K562 (cell line): ENCODE results near the gene TMEM203. TPM values are rescaled to one million over a fixed set of nuclear protein-coding genes. Genes with fewer than 3 reads are reported as not detected.
A peak's percentile ranks its signal among the peaks of the same experiment; 100 is the strongest.

Source experiments
- ARID4B ChIP-seq: sonication (generic); formaldehyde crosslinking; IDR thresholded peaks from 2 replicates; pipeline ENCODE4 v1.8.0; 2022; ENCODE audit warnings: mild to moderate bottlenecking, missing genetic modification reagents
- ATF2 ChIP-seq: sonication (generic); formaldehyde crosslinking; IDR thresholded peaks from 2 replicates; pipeline ENCODE4 v1.8.1; 2022; ENCODE audit warnings: missing genetic modification reagents
- CBFA2T3 ChIP-seq: fragments of 450-650 bp; IDR thresholded peaks from 2 replicates; pipeline ENCODE4 v1.6.1; 2017
- CCNT2 ChIP-seq: IDR thresholded peaks from 2 replicates; pipeline ENCODE4 v1.6.1; 2011; ENCODE audit warnings: borderline replicate concordance, low read depth, mild to moderate bottlenecking, moderate library complexity, mixed read lengths, low read length; ENCODE audit not compliant: insufficient read length; ENCODE audit errors: extremely low read depth
- CHCHD3 ChIP-seq: fragments of 250-450 bp; sonication (Bioruptor Pico); IDR thresholded peaks from 2 replicates; pipeline ENCODE4 v2.1.2; 2022; ENCODE audit warnings: mild to moderate bottlenecking
- CREM ChIP-seq: IDR thresholded peaks from 2 replicates; pipeline ENCODE4 v1.6.1; 2014; ENCODE audit warnings: antibody characterized with exemption, low read depth
- ETS1 ChIP-seq: conservative IDR thresholded peaks from 2 replicates; pipeline ENCODE4 v1.6.1; 2011; ENCODE audit warnings: low read depth, mild to moderate bottlenecking, low read length; ENCODE audit not compliant: control insufficient read depth
- FOXP1 ChIP-seq: sonication (generic); formaldehyde crosslinking; IDR thresholded peaks from 2 replicates; pipeline ENCODE4 v1.8.0; 2022; ENCODE audit warnings: mild to moderate bottlenecking, missing genetic modification reagents
- HBP1 ChIP-seq: fragments of 450-650 bp; formaldehyde crosslinking; IDR thresholded peaks from 2 replicates; pipeline ENCODE4 v1.4.0; 2022; ENCODE audit warnings: missing genetic modification characterization
- HINFP ChIP-seq: fragments of 450-650 bp; conservative IDR thresholded peaks from 2 replicates; pipeline ENCODE4 v1.6.1; 2016; ENCODE audit warnings: missing genetic modification characterization, low read depth, mild to moderate bottlenecking, control low read depth, missing compliant biosample characterization
- HNRNPH1 ChIP-seq: fragments of 200-400 bp; formaldehyde crosslinking; optimal IDR thresholded peaks from 2 replicates; pipeline ENCODE3; 2017; ENCODE audit warnings: low read depth, mild to moderate bottlenecking, low read length, moderate library complexity
- KLF13 ChIP-seq: fragments of 450-650 bp; IDR thresholded peaks from 2 replicates; pipeline ENCODE4 v1.6.1; 2016; ENCODE audit warnings: missing genetic modification characterization, low read depth, mild to moderate bottlenecking, missing compliant biosample characterization, moderate library complexity, borderline replicate concordance
- L3MBTL2 ChIP-seq: fragments of 450-650 bp; IDR thresholded peaks from 2 replicates; pipeline ENCODE4 v1.6.1; 2016; ENCODE audit warnings: mild to moderate bottlenecking, moderate library complexity
- NEUROD1 ChIP-seq: fragments of 150-350 bp; IDR thresholded peaks from 2 replicates; pipeline ENCODE4 v1.6.1; 2014; ENCODE audit warnings: borderline replicate concordance, low read length, low read depth; ENCODE audit not compliant: partially characterized antibody
- SREBF1 ChIP-seq: fragments of 150-350 bp; IDR thresholded peaks from 2 replicates; pipeline ENCODE4 v1.6.1; 2014; ENCODE audit warnings: antibody characterized with exemption, low read depth, low read length, borderline replicate concordance
- TEAD1 ChIP-seq, 2 experiments: fragments of 450-650 bp in 1 of 2; sonication (generic) in 1 of 2; formaldehyde crosslinking; IDR thresholded peaks; 2 replicates each; pipeline versions ENCODE4 v1.4.0 to v1.8.0; 2020 to 2022; ENCODE audit warnings: mild to moderate bottlenecking in 2 of 2, missing genetic modification reagents in 1 of 2
- ZSCAN29 ChIP-seq: fragments of 450-650 bp; IDR thresholded peaks from 2 replicates; pipeline ENCODE4 v1.6.1; 2017
- polyA plus RNA-seq, 8 experiments: library from polyadenylated mRNA; depleted of rRNA in 4 of 8; stranded (reverse) in 5 of 8; unstranded in 3 of 8; fragments of >200 nt; fragmentation: Nextera tagmentation in 2 of 8; fragmentation: Illumina TruSeq in 1 of 8; extraction: Ambion mirVana in 2 of 8; extraction: Trizol in 1 of 8; gene quantifications; 2 replicates each; pipeline versions ENCODE4 v1.2.1 to v1.2.3, GENCODE V29; 2011 to 2014; ENCODE audit warnings: inconsistent platforms in 1 of 8, missing spikeins in 1 of 8
- total RNA-seq, 7 experiments: library from RNA; depleted of rRNA in 6 of 7; stranded (reverse); fragments of >200 nt in 6 of 7; fragmentation: Illumina TruSeq in 2 of 7; extraction: Trizol in 2 of 7; gene quantifications; 2 replicates each; pipeline versions ENCODE4 v1.2.1 to v1.2.3, GENCODE V29; 2011 to 2021; ENCODE audit warnings: low replicate concordance in 1 of 7

TMEM203 gene
- total and polyA plus RNA-seq, 9 of the 15 experiments (the other 6 are each of a cell fraction or from before 2014, with no cell fraction given) = 8.8 to 59.5 (median 37.6) TPM

GRCh38 chr9:137156567-137157375 is 48.7 kb downstream of the TMEM203 start (continued):
- TF ChIP-seq ATF2 = no peak
- TF ChIP-seq FOXP1 (CRISPR knock-in tag) = no peak
- TF ChIP-seq HINFP (tag) = no peak
- no peak for TF ChIP-seq CBFA2T3
- TF ChIP-seq CCNT2 = no peak
- TF ChIP-seq NEUROD1 = no peak
- TF ChIP-seq ARID4B (CRISPR knock-in tag) = no peak
- TF ChIP-seq HNRNPH1 = no peak
- TF ChIP-seq KLF13 (tag) = peak; percentile 24; the same call in 1 of the 2 replicates
- no peak for TF ChIP-seq HBP1 (CRISPR knock-in tag)
- TF ChIP-seq CREM = no peak
- TF ChIP-seq ZSCAN29 = no peak
- TF ChIP-seq TEAD1 (CRISPR knock-in tag; IDR thresholded peaks at IDR 0.05) = no peak
- no peak for TF ChIP-seq SREBF1
- TF ChIP-seq CHCHD3 (CRISPR knock-in tag) = no peak
- TF ChIP-seq L3MBTL2 = peak; percentile 31; the same call in 1 of the 2 replicates
- no peak for TF ChIP-seq ETS1
